Measurements from ENCODE around the gene FSD1L.

DNA sequence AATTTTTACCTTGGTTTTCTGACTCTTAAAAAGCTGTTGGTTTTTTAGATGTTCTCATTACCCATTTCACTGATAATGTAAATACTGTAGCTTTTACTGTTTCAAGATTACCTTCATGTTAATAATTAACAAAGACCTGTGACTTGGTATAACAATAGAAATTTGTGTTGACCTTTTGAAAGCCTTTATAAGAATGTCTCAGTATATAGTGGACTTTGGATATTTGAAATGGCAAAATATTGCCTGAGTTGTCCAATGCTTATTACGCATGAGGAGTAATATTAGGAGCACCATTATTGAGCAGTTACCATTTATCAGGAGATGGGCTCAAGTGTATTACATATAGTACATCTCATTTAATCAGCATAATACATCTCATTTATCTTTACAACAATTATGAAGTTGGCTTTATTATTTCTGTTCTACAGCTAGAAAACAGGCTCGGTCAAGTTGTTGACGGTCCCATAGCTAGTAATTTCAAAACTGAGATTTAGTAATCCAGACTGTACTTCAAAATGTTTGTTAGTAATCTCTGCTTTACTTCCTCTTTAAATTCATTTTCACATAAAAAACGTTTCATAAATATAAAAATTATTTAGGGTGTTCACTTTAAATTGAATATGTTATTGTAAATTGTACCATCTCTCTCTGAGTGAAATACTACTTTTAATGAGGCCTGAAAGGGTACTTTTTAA lies 59.4 kb downstream of the FSD1L start:
- TF ChIP-seq, protein P1, sequence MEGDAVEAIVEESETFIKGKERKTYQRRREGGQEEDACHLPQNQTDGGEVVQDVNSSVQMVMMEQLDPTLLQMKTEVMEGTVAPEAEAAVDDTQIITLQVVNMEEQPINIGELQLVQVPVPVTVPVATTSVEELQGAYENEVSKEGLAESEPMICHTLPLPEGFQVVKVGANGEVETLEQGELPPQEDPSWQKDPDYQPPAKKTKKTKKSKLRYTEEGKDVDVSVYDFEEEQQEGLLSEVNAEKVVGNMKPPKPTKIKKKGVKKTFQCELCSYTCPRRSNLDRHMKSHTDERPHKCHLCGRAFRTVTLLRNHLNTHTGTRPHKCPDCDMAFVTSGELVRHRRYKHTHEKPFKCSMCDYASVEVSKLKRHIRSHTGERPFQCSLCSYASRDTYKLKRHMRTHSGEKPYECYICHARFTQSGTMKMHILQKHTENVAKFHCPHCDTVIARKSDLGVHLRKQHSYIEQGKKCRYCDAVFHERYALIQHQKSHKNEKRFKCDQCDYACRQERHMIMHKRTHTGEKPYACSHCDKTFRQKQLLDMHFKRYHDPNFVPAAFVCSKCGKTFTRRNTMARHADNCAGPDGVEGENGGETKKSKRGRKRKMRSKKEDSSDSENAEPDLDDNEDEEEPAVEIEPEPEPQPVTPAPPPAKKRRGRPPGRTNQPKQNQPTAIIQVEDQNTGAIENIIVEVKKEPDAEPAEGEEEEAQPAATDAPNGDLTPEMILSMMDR (IDR thresholded peaks at IDR 0.05 in 4 of 5, conservative IDR thresholded peaks at IDR 0.05 in 1 of 5), result no peak
- TF ChIP-seq POLR2A (IDR thresholded peaks at IDR 0.05), result no peak
